ENCODE measurements around the gene CD79A.
A peak's percentile ranks its signal among the peaks of the same experiment; 100 is the strongest.
"Not testable (repeated sequence)": the region's sequence is repeated elsewhere in the genome, so short reads cannot be mapped to it uniquely, and the experiment has no call there.

Gene CD79A

GRCh38 chr19:41863209-41863931 lies 13.7 kb upstream of the CD79A start:
- no peak for DNase-seq

- DNase-seq = no peak
Observed at GRCh38 chr19:41864374-41864773, 12.7 kb upstream of the CD79A start.

- no peak for DNase-seq
Observed at GRCh38 chr19:41866284-41866683, 10.8 kb upstream of the CD79A start.

GRCh38 chr19:41868120-41868988 lies 8.7 kb upstream of the CD79A start:
- DNase-seq = no peak

- no peak for DNase-seq
Observed at GRCh38 chr19:41868989-41869300, 8.1 kb upstream of the CD79A start.

- DNase-seq = no peak
Observed at GRCh38 chr19:41869374-41869955, 7.6 kb upstream of the CD79A start.

- DNase-seq = no peak
Observed at GRCh38 chr19:41870401-41870873, 6.6 kb upstream of the CD79A start.

GRCh38 chr19:41871573-41872383 lies 5.3 kb upstream of the CD79A start:
- DNase-seq = no peak

- no peak for DNase-seq
Observed at GRCh38 chr19:41872384-41872774, 4.7 kb upstream of the CD79A start.

GRCh38 chr19:41872775-41873647 lies 4.1 kb upstream of the CD79A start:
- peak; percentile 48 to 68 for DNase-seq

GRCh38 chr19:41875973-41876372 lies 1.1 kb upstream of the CD79A start:
- not testable (repeated sequence) for DNase-seq

GRCh38 chr19:41877916-41878905 lies 1.1 kb downstream of the CD79A start:
- no peak for DNase-seq

- no peak for DNase-seq
Observed at GRCh38 chr19:41879080-41879479, 2.0 kb downstream of the CD79A start.

- DNase-seq = no peak
Observed at GRCh38 chr19:41879670-41880328, 2.7 kb downstream of the CD79A start.

GRCh38 chr19:41880329-41880708 lies 3.2 kb downstream of the CD79A start:
- DNase-seq = no peak

GRCh38 chr19:41882568-41883462 lies 5.7 kb downstream of the CD79A start, which contains the start of gene ARHGEF1:
Gene ARHGEF1 (plus strand): TSS chr19:41883184. CDS start chr19:41888083, 4,899 bp downstream.
- peak in 1 of 2 experiments; percentile 22 for DNase-seq

- DNase-seq = no peak
Observed at GRCh38 chr19:41883463-41883820, 6.4 kb downstream of the CD79A start.

- peak; percentile 92 to 96 for DNase-seq
Observed at GRCh38 chr19:41883821-41884733, 7.0 kb downstream of the CD79A start.
